H9 (cell line): ENCODE measurements around the gene COL4A1. TPM values are rescaled to one million over a fixed set of nuclear protein-coding genes. Genes with fewer than 3 reads are reported as not detected.

Experiments used
- DNase-seq: peaks from one replicate; pipeline ENCODE4 v3.0.0-alpha.2; 2017
- H2AFZ ChIP-seq: one replicate; pipeline ENCODE4 v1.6.1; 2013; ENCODE audit warnings: mild to moderate bottlenecking, low read length, control low read depth, moderate library complexity
- H2AK5ac ChIP-seq: 2 replicates; pipeline ENCODE4 v1.6.1; 2013; ENCODE audit warnings: low read length, control low read depth, mixed read lengths; ENCODE audit not compliant: insufficient read length
- H2BK120ac ChIP-seq: one replicate; pipeline ENCODE4 v1.6.1; 2013; ENCODE audit warnings: low read depth, mild to moderate bottlenecking, low read length, control low read depth, inconsistent platforms; ENCODE audit not compliant: poor library complexity, severe bottlenecking
- H2BK12ac ChIP-seq: 2 replicates; pipeline ENCODE4 v1.6.1; 2013; ENCODE audit warnings: low read length, control low read depth, mixed read lengths, low read depth; ENCODE audit not compliant: insufficient read length
- H2BK15ac ChIP-seq: 2 replicates; pipeline ENCODE4 v1.6.1; 2013; ENCODE audit warnings: low read depth, low read length, control low read depth
- H2BK20ac ChIP-seq: one replicate; pipeline ENCODE4 v1.6.1; 2013; ENCODE audit warnings: low read depth, mild to moderate bottlenecking, low read length, control low read depth, inconsistent platforms; ENCODE audit not compliant: poor library complexity, severe bottlenecking
- H2BK5ac ChIP-seq: 2 replicates; pipeline ENCODE4 v1.6.1; 2013; ENCODE audit warnings: low read length, control low read depth, mixed read lengths; ENCODE audit not compliant: insufficient read length
- H3K14ac ChIP-seq: 2 replicates; pipeline ENCODE4 v1.6.1; 2013; ENCODE audit warnings: low read length, control low read depth; ENCODE audit not compliant: insufficient read depth
- H3K18ac ChIP-seq: 2 replicates; pipeline ENCODE4 v1.6.1; 2013; ENCODE audit warnings: low read depth, mild to moderate bottlenecking, mixed read lengths, low read length, control low read depth; ENCODE audit not compliant: insufficient read length
- H3K23ac ChIP-seq: 2 replicates; pipeline ENCODE4 v1.6.1; 2013; ENCODE audit warnings: low read length, control low read depth, mixed read lengths, low read depth; ENCODE audit not compliant: insufficient read length
- H3K23me2 ChIP-seq: 2 replicates; pipeline ENCODE4 v1.6.1; 2013; ENCODE audit warnings: low read depth, mild to moderate bottlenecking, mixed read lengths, low read length, control low read depth; ENCODE audit not compliant: insufficient read length, poor library complexity, severe bottlenecking
- H3K27ac ChIP-seq: 2 replicates; pipeline ENCODE4 v1.5.1; 2013; ENCODE audit warnings: low read length, control low read depth, mixed read lengths, low read depth; ENCODE audit not compliant: insufficient read length
- H3K27me3 ChIP-seq: 2 replicates; pipeline ENCODE4 v1.6.1; 2013; ENCODE audit warnings: low read length, control low read depth, inconsistent platforms; ENCODE audit not compliant: insufficient read depth
- H3K4ac ChIP-seq: 2 replicates; pipeline ENCODE4 v1.6.1; 2013; ENCODE audit warnings: low read depth, mild to moderate bottlenecking, control low read depth, inconsistent platforms, low read length, moderate library complexity
- H3K4me1 ChIP-seq: 2 replicates; pipeline ENCODE4 v1.6.1; 2013; ENCODE audit warnings: low read length, control low read depth, inconsistent platforms; ENCODE audit not compliant: insufficient read depth
- H3K4me2 ChIP-seq: 2 replicates; pipeline ENCODE4 v1.6.1; 2013; ENCODE audit warnings: low read length, control low read depth, mixed read lengths; ENCODE audit not compliant: insufficient read length, insufficient read depth
- H3K56ac ChIP-seq: 2 replicates; pipeline ENCODE4 v1.6.1; 2013; ENCODE audit warnings: low read depth, mild to moderate bottlenecking, mixed read lengths, low read length, control low read depth; ENCODE audit not compliant: insufficient read length
- H3K79me1 ChIP-seq: 2 replicates; pipeline ENCODE4 v1.6.1; 2013; ENCODE audit warnings: low read depth, mild to moderate bottlenecking, moderate library complexity, low read length, control low read depth, inconsistent platforms; ENCODE audit not compliant: insufficient read depth, poor library complexity, severe bottlenecking
- H3K79me2 ChIP-seq: 2 replicates; pipeline ENCODE4 v1.6.1; 2013; ENCODE audit warnings: low read length, control low read depth, inconsistent platforms; ENCODE audit not compliant: insufficient read depth
- H3K9ac ChIP-seq: 2 replicates; pipeline ENCODE4 v1.6.1; 2013; ENCODE audit warnings: low read length, control low read depth, mixed read lengths; ENCODE audit not compliant: insufficient read length; ENCODE audit errors: extremely low read depth
- H3K9me3 ChIP-seq: one replicate; pipeline ENCODE4 v1.6.1; 2013; ENCODE audit warnings: low read depth, low read length, inconsistent platforms; ENCODE audit not compliant: control insufficient read depth
- H3T11ph ChIP-seq: one replicate; pipeline ENCODE4 v1.6.1; 2013; ENCODE audit warnings: mild to moderate bottlenecking, low read length, control low read depth, inconsistent platforms
- H4K20me1 ChIP-seq: one replicate; pipeline ENCODE4 v1.6.1; 2013; ENCODE audit not compliant: control insufficient read depth, insufficient read length, insufficient read depth
- H4K5ac ChIP-seq: 2 replicates; pipeline ENCODE4 v1.6.1; 2013; ENCODE audit warnings: low read depth, mild to moderate bottlenecking, mixed read lengths, low read length, control low read depth; ENCODE audit not compliant: insufficient read length
- H4K8ac ChIP-seq: replicated peaks from 2 replicates; pipeline ENCODE4 v1.6.1; 2013; ENCODE audit warnings: low read length, control low read depth, mixed read lengths, low read depth; ENCODE audit not compliant: insufficient read length
- H4K91ac ChIP-seq: 2 replicates; pipeline ENCODE4 v1.6.1; 2013; ENCODE audit warnings: low read depth, mild to moderate bottlenecking, moderate library complexity, mixed read lengths, low read length, control low read depth; ENCODE audit not compliant: insufficient read length
- H3K27ac Mint-ChIP-seq, 3 experiments: 2 replicates in 2 of 3; 3 replicates in 1 of 3; pipeline ENCODE4 v1.8.0; 2020 to 2021; ENCODE audit warnings: mixed read lengths in 3 of 3, mild to moderate bottlenecking in 1 of 3, moderate library complexity in 1 of 3
- H3K27me3 Mint-ChIP-seq: 2 replicates; pipeline ENCODE4 v1.8.0; 2021; ENCODE audit warnings: low read depth, mild to moderate bottlenecking, moderate library complexity, mixed read lengths
- H3K36me3 Mint-ChIP-seq, 3 experiments: 2 replicates in 2 of 3; 3 replicates in 1 of 3; pipeline ENCODE4 v1.8.0; 2020 to 2021; ENCODE audit warnings: low read depth in 3 of 3, mixed read lengths in 3 of 3; ENCODE audit not compliant: insufficient read depth in 1 of 3
- H3K4me1 Mint-ChIP-seq, 2 experiments: 2 replicates each; pipeline ENCODE4 v1.8.0; 2020; ENCODE audit warnings: mixed read lengths in 2 of 2
- H3K4me3 Mint-ChIP-seq, 2 experiments: 2 replicates in 1 of 2; 3 replicates in 1 of 2; pipeline ENCODE4 v1.8.0; 2020 to 2021; ENCODE audit warnings: mild to moderate bottlenecking in 2 of 2, mixed read lengths in 2 of 2, moderate library complexity in 1 of 2
- H3K9me3 Mint-ChIP-seq, 2 experiments: 2 replicates in 1 of 2; 3 replicates in 1 of 2; pipeline ENCODE4 v1.8.0; 2020; ENCODE audit warnings: mild to moderate bottlenecking in 2 of 2, mixed read lengths in 2 of 2, moderate library complexity in 1 of 2
- WGBS: extraction: QIAGEN DNeasy Blood & Tissue Kit; methylation state at CpG from one replicate; pipeline ENCODE4 v1.1.7; 2013; ENCODE audit warnings: missing lambda C conversion rate, low lambda C conversion rate, mixed read lengths; ENCODE audit not compliant: insufficient read length; ENCODE audit errors: extremely low coverage; 5-methylcytosine and 5-hydroxymethylcytosine counted together
- total RNA-seq: library from RNA; stranded (reverse); gene quantifications from 2 replicates; pipeline ENCODE4 v1.2.1, GENCODE V29; 2021
- TF ChIP-seq, protein P1 (sequence below): fragments of 200-600 bp; sonication (generic); conservative IDR thresholded peaks from 3 replicates; pipeline ENCODE4 v1.8.0; 2021; ENCODE audit warnings: antibody characterized with exemption, mild to moderate bottlenecking

The COL4A1 gene
- total RNA-seq, 1 experiment from 2014 or later: 73.1 TPM

DNA sequence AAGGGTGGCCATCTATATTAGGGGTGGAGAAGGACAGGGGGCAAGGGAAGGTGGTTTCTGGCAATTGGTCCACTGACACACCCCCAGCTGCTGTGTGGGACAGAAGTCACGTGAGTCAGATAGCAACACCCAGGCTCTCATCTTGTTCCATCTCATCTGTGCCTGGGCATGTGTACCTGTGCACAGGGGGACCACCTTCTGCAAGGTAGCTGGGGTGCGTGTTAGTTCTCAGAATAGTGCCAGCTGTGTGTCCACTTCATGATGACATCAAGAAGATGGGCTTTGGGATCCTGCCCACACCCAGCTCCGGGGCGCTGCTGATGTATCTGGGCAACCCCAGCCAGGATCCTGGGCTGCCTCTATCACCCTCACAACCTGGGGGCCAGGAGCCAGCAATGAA lies 38.7 kb upstream of the COL4A1 start:
- Histone ChIP-seq H3K9me3 (no peaks in the 10 kb centered on the region), H3K23me2 (no peaks in the 10 kb centered on the region), H2BK5ac (no peak overlapping the region), H4K8ac (no peak overlapping the region), H3K9ac (no peak overlapping the region), H3K4ac (no peak overlapping the region), H3K14ac (no peak overlapping the region), H3K56ac (no peak overlapping the region), H3K4me1 (peaks cover 4% of the 10 kb centered on the region; the same call in 1 of the 2 replicates), H2BK20ac (no peak overlapping the region), H3K79me2 (no peaks in the 10 kb centered on the region), H2BK12ac (no peak overlapping the region), H3K23ac (no peak overlapping the region), H2AK5ac (no peak overlapping the region), H3T11ph (no peak overlapping the region), H3K27ac (no peak overlapping the region), H2AFZ (no peak overlapping the region), H4K20me1 (no peaks in the 10 kb centered on the region), H2BK15ac (no peak overlapping the region), H3K79me1 (peaks cover 3% of the 10 kb centered on the region), H4K5ac (no peak overlapping the region), H3K27me3 (no peaks in the 10 kb centered on the region), H3K18ac (no peak overlapping the region), H2BK120ac (no peak overlapping the region), H4K91ac (no peak overlapping the region), H3K4me2 (no peak overlapping the region)
- TF ChIP-seq, protein P1, sequence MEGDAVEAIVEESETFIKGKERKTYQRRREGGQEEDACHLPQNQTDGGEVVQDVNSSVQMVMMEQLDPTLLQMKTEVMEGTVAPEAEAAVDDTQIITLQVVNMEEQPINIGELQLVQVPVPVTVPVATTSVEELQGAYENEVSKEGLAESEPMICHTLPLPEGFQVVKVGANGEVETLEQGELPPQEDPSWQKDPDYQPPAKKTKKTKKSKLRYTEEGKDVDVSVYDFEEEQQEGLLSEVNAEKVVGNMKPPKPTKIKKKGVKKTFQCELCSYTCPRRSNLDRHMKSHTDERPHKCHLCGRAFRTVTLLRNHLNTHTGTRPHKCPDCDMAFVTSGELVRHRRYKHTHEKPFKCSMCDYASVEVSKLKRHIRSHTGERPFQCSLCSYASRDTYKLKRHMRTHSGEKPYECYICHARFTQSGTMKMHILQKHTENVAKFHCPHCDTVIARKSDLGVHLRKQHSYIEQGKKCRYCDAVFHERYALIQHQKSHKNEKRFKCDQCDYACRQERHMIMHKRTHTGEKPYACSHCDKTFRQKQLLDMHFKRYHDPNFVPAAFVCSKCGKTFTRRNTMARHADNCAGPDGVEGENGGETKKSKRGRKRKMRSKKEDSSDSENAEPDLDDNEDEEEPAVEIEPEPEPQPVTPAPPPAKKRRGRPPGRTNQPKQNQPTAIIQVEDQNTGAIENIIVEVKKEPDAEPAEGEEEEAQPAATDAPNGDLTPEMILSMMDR: no peak
- DNase-seq: no peak
- WGBS: no CpG with 5 or more reads among the region's 4 CpGs
- Mint-ChIP-seq H3K9me3 (no peaks in the 10 kb centered on the region; a peak in 1 of 5 replicates), H3K27me3 (no peaks in the 10 kb centered on the region; the same call in 1 of the 2 replicates), H3K27ac (no peak overlapping the region; a peak in 1 of 7 replicates), H3K36me3 (no peaks in the 10 kb centered on the region), H3K4me1 (peaks cover 20 to 25% of the 10 kb centered on the region in 2 experiments), H3K4me3 (no peak overlapping the region)
